LNCaP clone FGC (cell line): ENCODE results near the gene SLC35A5.
"Not testable (repeated sequence)": the region's sequence is repeated elsewhere in the genome, so short reads cannot be mapped to it uniquely, and the experiment has no call there.

ENCODE experiments used
- DNase-seq: peaks from one replicate; pipeline ENCODE4 v3.0.0-alpha.2; 2011; ENCODE audit warnings: low read depth
- H3K4me3 ChIP-seq: 2 replicates; pipeline ENCODE4 v1.5.1; 2011; ENCODE audit warnings: mild to moderate bottlenecking, low read depth, low read length, control low read depth
- TF ChIP-seq, protein P1 (sequence below): IDR thresholded peaks from 2 replicates; pipeline ENCODE4 v1.5.1; 2012; ENCODE audit warnings: mild to moderate bottlenecking; ENCODE audit not compliant: control insufficient read depth, insufficient read depth; ENCODE audit errors: extremely low read depth

SLC35A5 gene

DNA sequence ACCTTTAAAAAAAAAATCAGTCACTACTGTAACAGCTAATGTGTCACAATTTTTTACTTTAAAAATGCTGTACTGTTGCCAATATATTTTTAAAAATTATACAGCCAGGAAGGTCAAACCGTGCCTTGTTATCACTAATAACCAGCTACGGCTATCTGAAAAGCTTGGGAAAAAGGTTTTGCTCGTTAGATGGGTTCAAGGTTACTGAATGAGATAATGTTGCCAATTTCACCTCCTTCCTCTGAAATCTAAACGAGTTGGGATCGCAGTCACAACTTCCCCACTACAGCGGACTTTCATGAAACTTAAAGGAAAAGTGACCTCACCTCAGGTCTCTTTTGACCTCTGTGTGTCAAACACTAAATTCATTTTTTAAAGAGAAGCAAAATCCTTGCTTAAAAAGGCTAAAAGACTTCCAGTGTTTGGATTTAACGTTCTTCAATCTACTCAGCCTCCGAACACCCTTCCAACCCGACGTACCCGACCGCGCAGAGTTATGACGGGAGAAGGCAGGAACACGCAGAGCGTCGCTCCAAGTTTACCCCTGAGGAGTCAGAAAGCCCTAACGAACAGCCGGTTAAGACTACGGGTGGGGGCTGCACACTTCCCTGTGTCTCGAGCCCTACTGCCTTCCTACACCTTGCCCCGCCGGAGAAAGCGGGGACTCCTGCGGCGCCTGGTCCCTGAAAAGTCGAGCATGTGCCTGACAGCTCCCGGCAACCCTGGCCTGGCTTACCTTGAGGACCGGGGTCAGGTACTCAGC lies 943 bp upstream of the SLC35A5 start:
- peak; percentile 54 for DNase-seq
- TF ChIP-seq, protein P1, sequence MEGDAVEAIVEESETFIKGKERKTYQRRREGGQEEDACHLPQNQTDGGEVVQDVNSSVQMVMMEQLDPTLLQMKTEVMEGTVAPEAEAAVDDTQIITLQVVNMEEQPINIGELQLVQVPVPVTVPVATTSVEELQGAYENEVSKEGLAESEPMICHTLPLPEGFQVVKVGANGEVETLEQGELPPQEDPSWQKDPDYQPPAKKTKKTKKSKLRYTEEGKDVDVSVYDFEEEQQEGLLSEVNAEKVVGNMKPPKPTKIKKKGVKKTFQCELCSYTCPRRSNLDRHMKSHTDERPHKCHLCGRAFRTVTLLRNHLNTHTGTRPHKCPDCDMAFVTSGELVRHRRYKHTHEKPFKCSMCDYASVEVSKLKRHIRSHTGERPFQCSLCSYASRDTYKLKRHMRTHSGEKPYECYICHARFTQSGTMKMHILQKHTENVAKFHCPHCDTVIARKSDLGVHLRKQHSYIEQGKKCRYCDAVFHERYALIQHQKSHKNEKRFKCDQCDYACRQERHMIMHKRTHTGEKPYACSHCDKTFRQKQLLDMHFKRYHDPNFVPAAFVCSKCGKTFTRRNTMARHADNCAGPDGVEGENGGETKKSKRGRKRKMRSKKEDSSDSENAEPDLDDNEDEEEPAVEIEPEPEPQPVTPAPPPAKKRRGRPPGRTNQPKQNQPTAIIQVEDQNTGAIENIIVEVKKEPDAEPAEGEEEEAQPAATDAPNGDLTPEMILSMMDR = no peak
- peak overlapping the region; percentile 99 for H3K4me3 ChIP-seq

DNA sequence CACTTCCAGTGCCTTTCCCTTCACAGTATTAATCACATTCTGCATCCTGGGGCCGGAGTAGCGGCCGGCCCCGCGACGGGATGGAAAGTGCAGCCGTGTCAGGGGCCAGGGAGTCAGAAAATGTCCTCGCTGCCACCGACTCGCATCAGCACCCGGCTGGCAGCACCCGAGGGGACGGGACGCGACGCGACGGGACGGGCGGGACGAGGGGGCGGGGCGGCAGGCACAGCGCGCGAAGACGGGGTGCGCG lies 436 bp upstream of the SLC35A5 start:
- no peak for DNase-seq
- TF ChIP-seq, protein P1 = no peak

DNA sequence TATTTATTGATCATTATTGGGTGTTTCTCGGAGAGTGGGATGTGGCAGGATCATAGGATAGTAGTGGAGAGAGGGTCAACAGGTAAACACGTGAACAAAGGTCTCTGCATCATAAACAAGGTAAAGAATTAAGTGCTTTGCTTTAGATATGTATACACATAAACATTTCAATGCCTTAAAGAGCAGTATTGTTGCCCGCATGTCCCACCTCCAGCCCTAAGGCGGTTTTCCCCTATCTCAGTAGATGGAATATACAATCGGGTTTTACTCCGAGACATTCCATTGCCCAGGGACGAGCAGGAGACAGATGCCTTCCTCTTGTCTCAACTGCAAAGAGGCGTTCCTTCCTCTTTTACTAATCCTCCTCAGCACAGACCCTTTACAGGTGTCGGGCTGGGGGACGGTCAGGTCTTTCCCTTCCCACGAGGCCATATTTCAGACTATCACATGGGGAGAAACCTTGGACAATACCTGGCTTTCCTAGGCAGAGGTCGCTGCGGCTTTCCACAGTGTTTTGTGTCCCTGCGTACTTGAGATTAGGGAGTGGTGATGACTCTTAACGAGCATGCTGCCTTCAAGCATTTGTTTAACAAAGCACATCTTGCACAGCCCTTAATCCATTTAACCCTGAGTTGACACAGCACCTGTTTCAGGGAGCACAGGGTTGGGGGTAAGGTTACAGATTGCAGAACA lies 2.5 kb downstream of the SLC35A5 start:
- not testable (repeated sequence) for H3K4me3 ChIP-seq, DNase-seq

More for the DNA sequence above, 436 bp upstream of the SLC35A5 start:
- H3K4me3 ChIP-seq = peak overlapping the region; percentile 99

DNA sequence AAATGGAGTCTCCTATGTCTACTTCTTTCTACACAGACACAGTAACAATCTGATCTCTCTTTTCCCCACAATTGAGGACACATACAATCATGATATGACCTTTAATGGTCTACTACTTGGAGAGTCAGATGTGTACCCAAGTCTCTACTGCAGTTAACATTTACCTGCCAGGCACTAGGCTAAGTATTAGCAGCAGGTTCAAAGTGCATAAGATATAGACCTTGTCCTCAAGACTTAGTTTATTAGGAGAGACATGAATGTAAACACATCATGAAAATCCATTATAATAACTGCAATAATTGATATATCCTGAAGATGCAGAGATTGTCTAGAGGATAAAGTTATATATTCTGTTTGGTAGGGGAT lies 3.1 kb downstream of the SLC35A5 start:
- no peak overlapping the region for H3K4me3 ChIP-seq
- no peak for DNase-seq
- TF ChIP-seq, protein P1 = no peak

DNA sequence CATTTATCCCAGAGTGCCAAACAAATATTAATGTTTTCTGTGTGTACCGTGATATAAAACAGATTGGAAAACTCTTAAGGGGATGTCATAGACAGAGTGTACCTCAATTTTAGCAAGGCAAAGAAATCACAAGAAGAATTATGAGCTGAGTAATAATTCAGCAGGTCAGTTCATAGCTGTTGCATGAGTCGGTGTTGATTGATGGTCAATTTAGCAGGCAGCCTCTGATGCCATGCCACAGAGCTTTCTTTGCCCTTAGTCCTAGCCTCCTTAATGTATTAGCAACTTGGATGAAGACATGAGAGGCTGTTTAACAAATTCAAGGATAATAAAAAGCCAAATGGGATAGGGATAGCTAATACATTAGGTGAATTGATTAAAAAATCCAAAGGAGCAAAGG lies 6.8 kb downstream of the SLC35A5 start:
- DNase-seq = no peak
- TF ChIP-seq, protein P1 = no peak
- no peak overlapping the region for H3K4me3 ChIP-seq

DNA sequence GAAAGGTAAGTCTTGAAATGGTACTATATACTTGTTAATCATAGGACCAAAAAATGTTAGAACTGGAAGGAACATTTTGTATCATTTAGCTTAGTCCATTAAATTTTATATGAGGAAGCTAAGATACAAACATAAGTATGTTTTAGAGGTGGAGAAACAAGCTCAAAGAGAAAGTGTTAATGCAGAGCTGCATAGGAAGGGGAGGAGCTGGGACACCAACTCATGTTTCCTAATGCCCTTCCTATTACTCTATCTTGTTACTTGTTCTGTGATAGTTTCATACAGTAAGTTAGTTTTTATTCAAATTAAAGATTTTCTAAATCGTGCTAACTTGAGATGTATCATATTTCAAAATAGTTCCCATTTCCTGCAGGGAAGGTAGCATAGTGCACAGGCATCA lies 7.4 kb downstream of the SLC35A5 start:
- DNase-seq = no peak
- TF ChIP-seq, protein P1 = no peak
- H3K4me3 ChIP-seq = no peak overlapping the region

DNA sequence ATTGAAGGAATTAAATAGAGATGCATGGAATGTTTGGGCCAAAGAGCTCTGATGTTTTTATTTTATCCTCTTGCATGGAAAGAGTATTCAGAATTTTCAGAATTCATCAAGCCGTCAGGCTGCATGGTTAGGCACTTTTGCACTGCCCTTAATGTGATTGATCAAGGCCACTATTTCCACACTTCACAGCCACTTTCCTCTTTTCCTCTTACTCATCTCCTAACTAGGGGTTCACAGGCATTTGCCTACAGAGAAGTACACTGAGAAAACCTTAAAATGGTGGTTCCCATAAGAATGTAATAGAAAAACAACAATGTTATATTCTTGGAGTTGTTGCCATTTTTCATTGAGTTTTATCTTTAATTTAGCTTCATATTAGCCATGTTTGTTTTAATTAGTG lies 10.9 kb downstream of the SLC35A5 start:
- DNase-seq = no peak
- no peak overlapping the region for H3K4me3 ChIP-seq
- TF ChIP-seq, protein P1 = no peak
